ENCODE measurements around the gene TACR2.
A peak's percentile ranks its signal among the peaks of the same experiment; 100 is the strongest.

TACR2 gene

GRCh38 chr10:69409968-69410367 lies 6.8 kb downstream of the TACR2 start:
- ChIA-PET POLR2A (no interaction called here), CTCF (interaction anchor here (0.6 to 1.5 kb wide), 2 partner anchors 164 to 171 kb away, joined by 3 read pairs; no protein-coding TSS in a partner anchor)
- TF ChIP-seq LEF1 (IDR thresholded peaks at IDR 0.05; ENCODE audit: borderline replicate concordance): no peak
- TF ChIP-seq, protein P1, sequence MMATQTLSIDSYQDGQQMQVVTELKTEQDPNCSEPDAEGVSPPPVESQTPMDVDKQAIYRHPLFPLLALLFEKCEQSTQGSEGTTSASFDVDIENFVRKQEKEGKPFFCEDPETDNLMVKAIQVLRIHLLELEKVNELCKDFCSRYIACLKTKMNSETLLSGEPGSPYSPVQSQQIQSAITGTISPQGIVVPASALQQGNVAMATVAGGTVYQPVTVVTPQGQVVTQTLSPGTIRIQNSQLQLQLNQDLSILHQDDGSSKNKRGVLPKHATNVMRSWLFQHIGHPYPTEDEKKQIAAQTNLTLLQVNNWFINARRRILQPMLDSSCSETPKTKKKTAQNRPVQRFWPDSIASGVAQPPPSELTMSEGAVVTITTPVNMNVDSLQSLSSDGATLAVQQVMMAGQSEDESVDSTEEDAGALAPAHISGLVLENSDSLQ (IDR thresholded peaks at IDR 0.05): no peak
- TF ChIP-seq HDGF (IDR thresholded peaks at IDR 0.05; ENCODE audit: borderline replicate concordance): no peak
- TF ChIP-seq SP1 (IDR thresholded peaks at IDR 0.05): no peak
- no peak for TF ChIP-seq ELF4 (IDR thresholded peaks at IDR 0.05)
- no peak for DNase-seq (ENCODE audit: extremely low spot score)

DNA sequence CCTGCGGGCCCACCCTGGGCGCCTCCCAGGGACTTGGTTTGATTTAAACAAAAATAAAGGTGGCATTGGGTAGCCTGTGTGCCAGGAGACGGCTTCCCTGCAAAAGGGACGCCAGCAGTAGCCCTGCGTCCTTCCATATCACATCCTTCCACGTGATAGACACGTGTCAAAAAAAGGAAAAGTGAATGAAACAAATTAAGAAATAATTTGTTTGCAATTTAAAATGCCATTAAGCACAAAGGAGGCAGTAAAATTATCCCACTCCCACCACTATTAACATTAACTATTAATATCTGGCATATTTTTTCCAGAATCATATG lies 7.6 kb downstream of the TACR2 start:
- TF ChIP-seq L3MBTL2 (conservative IDR thresholded peaks at IDR 0.05) (peak; percentile 17), LEF1 (IDR thresholded peaks at IDR 0.05; ENCODE audit: borderline replicate concordance) (no peak), CTBP1 (IDR thresholded peaks at IDR 0.05; ENCODE audit: borderline replicate concordance) (no peak), FOXM1 (IDR thresholded peaks at IDR 0.05; ENCODE audit: borderline replicate concordance) (no peak)
- TF ChIP-seq, protein P1 (IDR thresholded peaks at IDR 0.05): no peak
- ChIA-PET POLR2A (interaction anchor here (1.4 kb wide), 1 partner anchor 94 kb away, joined by 4 read pairs; no protein-coding TSS in a partner anchor), CTCF (interaction anchor here (1.0 to 3.0 kb wide), 5 partner anchors 11 to 228 kb away, joined by 3 to 13 read pairs (median 6); no protein-coding TSS in a partner anchor)
- no peak for DNase-seq (ENCODE audit: extremely low spot score)

DNA sequence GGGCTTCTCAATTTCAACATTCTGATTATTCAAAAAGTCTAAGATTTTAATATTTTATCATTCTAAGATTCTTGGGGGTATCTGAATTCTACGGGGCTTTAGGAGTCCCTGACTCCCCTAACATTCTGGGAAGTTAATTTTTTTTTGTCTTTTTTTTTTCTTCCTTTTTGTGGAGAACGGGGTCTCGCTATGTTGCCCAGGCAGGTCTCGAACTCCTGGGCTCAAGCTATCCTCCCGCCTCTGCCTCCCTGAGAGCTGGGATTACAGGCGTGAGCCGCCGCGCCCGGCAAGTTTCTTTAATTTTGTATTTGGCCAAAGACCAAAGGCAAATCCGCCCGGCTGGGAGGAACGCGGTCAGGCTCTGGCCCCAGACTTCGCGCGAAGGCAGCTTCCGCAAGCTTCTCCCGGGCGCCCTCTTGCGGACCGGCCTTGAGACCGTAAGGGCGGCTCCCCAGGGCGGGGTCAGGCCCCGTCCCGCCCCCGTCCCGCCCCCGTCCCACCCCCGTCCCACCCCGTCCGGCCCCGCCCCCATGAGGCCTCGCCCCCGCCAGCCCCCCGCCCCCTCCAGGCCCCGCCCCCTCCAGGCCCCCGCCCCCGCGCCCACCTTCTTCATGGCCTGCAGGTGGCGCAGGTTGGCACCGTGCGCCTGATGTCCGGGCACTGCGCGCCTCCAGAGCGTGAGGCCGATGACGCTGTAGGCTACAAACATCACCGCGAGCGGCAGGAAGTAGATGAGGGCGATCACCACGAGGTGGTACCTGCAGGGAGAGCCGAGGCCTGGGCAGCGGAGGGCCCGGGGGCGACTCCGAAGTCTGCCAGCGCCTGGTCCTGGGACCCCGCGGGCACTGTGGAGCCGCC lies 8.2 kb downstream of the TACR2 start:
- peak; percentile 94 for DNase-seq (ENCODE audit: extremely low spot score)
- ChIA-PET POLR2A (interaction anchor here (1.4 kb wide), 1 partner anchor 95 kb away, joined by 4 read pairs; no protein-coding TSS in a partner anchor), CTCF (interaction anchor here (0.5 to 3.0 kb wide), 19 partner anchors 11 to 1010 kb away, joined by 3 to 13 read pairs (median 3); partner anchors contain the start of gene TSPAN15)
- TF ChIP-seq FOXK2 (IDR thresholded peaks at IDR 0.05) (no peak), FOXA1 (IDR thresholded peaks at IDR 0.05) (no peak), L3MBTL2 (conservative IDR thresholded peaks at IDR 0.05) (peak; percentile 97), TARDBP (IDR thresholded peaks at IDR 0.05) (no peak), ELF4 (IDR thresholded peaks at IDR 0.05) (0 out of 2 replicates have a peak, but pooled peaks have one; percentile 20)

DNA sequence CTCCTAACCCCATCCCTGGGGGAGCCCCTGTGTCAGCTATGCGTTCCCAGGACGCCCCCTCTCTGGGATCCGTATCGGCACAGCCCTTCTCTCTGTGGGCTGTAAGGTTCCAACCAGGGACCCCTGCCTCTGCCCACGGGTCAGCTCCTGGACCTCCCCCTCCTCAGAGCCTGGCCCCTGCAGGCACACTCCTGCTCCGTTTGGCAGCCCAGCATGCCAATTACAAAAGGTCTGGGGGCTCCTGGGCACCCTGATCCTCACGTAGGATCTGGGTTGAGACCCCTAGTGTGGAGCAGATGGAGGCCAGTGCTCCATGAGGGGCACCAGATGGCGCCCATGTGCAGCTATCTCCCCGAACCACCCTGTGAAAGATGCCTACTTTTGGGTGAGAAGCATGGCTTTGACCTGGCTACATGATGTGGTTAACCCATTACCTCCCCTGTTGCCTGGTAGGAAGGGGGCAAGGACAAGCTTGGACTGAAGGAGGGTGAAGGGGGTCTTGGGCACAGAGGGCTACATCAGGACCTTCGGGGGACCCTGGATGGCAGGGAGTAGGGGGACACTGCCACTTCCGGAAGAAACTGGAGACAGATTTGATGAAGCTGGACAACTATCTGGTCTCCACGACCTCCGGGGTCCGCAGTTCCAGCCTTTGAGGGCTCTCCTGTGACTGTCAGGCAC lies 9.0 kb downstream of the TACR2 start:
- POLR2A ChIA-PET: interaction anchor here (1.4 kb wide), 1 partner anchor 96 kb away, joined by 4 read pairs; no protein-coding TSS in a partner anchor
- peak; percentile 49 for DNase-seq (ENCODE audit: extremely low spot score)
- CTCF ChIA-PET: interaction anchor here (0.5 to 3.0 kb wide), 20 partner anchors 10 to 1011 kb away, joined by 3 to 13 read pairs (median 4); partner anchors contain the start of gene TSPAN15
- TF ChIP-seq TARDBP (IDR thresholded peaks at IDR 0.05): no peak
- no peak for TF ChIP-seq CTBP1 (IDR thresholded peaks at IDR 0.05; ENCODE audit: borderline replicate concordance)
- TF ChIP-seq HDGF (IDR thresholded peaks at IDR 0.05; ENCODE audit: borderline replicate concordance): no peak
- TF ChIP-seq ZNF384 (IDR thresholded peaks at IDR 0.05): no peak
- no peak for TF ChIP-seq FOXK2 (IDR thresholded peaks at IDR 0.05)
- TF ChIP-seq LEF1 (IDR thresholded peaks at IDR 0.05; ENCODE audit: borderline replicate concordance): no peak

DNA sequence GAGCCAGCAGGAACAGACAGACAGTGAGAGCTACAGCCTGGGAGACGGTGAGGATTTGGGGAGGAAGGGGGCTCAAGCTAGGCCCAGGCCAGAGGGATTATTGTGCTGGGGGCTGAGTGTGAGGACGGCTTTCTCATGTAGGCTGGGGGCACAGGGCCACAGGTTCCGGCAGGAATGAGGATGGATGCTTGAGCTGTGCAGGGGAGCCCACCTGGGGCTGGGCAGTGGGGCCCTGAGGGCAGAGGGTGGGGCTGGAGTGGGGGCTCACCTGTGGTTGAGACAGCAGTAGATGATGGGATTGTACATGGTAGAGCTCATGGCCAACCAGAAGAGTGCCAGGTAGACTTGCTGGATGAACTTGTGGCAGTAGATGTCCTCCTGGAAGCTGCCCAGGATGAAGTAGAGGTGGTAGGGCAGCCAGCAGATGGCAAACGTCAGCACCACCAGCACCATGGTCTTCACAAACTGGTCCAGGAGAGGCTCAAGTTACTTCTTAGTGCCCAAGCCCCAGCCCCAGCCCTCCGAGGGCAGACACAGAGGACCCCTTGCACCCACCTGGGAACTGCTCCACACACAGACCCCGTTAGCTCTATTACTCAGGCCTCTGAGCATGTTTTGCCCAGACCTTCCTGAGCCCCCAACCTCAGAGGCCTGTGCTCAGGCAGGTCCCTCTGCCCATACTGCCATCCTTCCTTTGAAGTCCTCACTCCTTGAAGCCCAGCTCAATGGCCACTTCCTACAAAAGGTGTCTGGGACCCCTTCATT lies 9.7 kb downstream of the TACR2 start:
- CTCF ChIA-PET: interaction anchor here (0.9 to 3.0 kb wide), 8 partner anchors 9 to 231 kb away, joined by 3 to 13 read pairs (median 6); no protein-coding TSS in a partner anchor
- POLR2A ChIA-PET: no interaction called here
- no peak for DNase-seq (ENCODE audit: extremely low spot score)
- no peak for TF ChIP-seq SP1 (IDR thresholded peaks at IDR 0.05)
- no peak for TF ChIP-seq ARNT (IDR thresholded peaks at IDR 0.05)
- no peak for TF ChIP-seq FOXA1 (IDR thresholded peaks at IDR 0.05)
- no peak for TF ChIP-seq ZNF384 (IDR thresholded peaks at IDR 0.05)
- TF ChIP-seq FOXM1 (IDR thresholded peaks at IDR 0.05; ENCODE audit: borderline replicate concordance): no peak
- TF ChIP-seq, protein P1 (IDR thresholded peaks at IDR 0.05): no peak
- TF ChIP-seq NFRKB (IDR thresholded peaks at IDR 0.05): no peak
- TF ChIP-seq HDGF (IDR thresholded peaks at IDR 0.05; ENCODE audit: borderline replicate concordance): no peak
- TF ChIP-seq SUZ12 (IDR thresholded peaks at IDR 0.05): no peak
- TF ChIP-seq TARDBP (IDR thresholded peaks at IDR 0.05): no peak
- no peak for TF ChIP-seq LEF1 (IDR thresholded peaks at IDR 0.05; ENCODE audit: borderline replicate concordance)
- no peak for TF ChIP-seq BHLHE40 (IDR thresholded peaks at IDR 0.05; ENCODE audit: borderline replicate concordance)
- no peak for TF ChIP-seq ELF4 (IDR thresholded peaks at IDR 0.05)
- no peak for TF ChIP-seq L3MBTL2 (conservative IDR thresholded peaks at IDR 0.05)
- no peak for TF ChIP-seq CTBP1 (IDR thresholded peaks at IDR 0.05; ENCODE audit: borderline replicate concordance)
- no peak for TF ChIP-seq FOXK2 (IDR thresholded peaks at IDR 0.05)
